H1 (cell line): ENCODE data around the gene NUP107. TPM values are rescaled to one million over a fixed set of nuclear protein-coding genes. Genes with fewer than 3 reads are reported as not detected.

Experiments
- CTCF ChIA-PET: fragments of 300-600 bp; sonication (Branson Sonifier 250); formaldehyde crosslinking; loops from one replicate; lab custom pipeline; 2021; ENCODE audit not compliant: partially characterized antibody; lab: Charles Lee
- POLR2A ChIA-PET: fragments of 300-600 bp; sonication (Branson Sonifier 250); formaldehyde crosslinking; loops from one replicate; lab custom pipeline; 2021; ENCODE audit warnings: inconsistent platforms; ENCODE audit not compliant: partially characterized antibody; lab: Charles Lee
- DNase-seq, 2 experiments: peaks; one replicate each; pipeline versions ENCODE4 v3.0.0 to v3.0.0-alpha.2; 2010 to 2022; ENCODE audit warnings: low spot score in 2 of 2, low read depth in 1 of 2, mixed read lengths in 1 of 2
- FAIRE-seq: peaks from 2 replicates; lab custom pipeline; 2011; peaks lifted over from hg19 to GRCh38; lab: Jason Lieb, UNC
- H2AFZ ChIP-seq: 2 replicates; pipeline ENCODE4 v1.8.1; 2012; ENCODE audit warnings: low read length, inconsistent platforms
- H2AK5ac ChIP-seq: 2 replicates; pipeline ENCODE4 v1.6.1; 2013; ENCODE audit warnings: low read depth, low read length
- H2BK120ac ChIP-seq: replicated peaks from 2 replicates; pipeline ENCODE3; 2013; ENCODE audit warnings: low read depth, low read length, inconsistent platforms
- H2BK12ac ChIP-seq: 2 replicates; pipeline ENCODE4 v1.6.1; 2013; ENCODE audit warnings: low read depth, low read length
- H2BK15ac ChIP-seq: 2 replicates; pipeline ENCODE4 v1.6.1; 2013; ENCODE audit warnings: low read length
- H2BK20ac ChIP-seq: 2 replicates; pipeline ENCODE4 v1.6.1; 2013; ENCODE audit warnings: low read length
- H2BK5ac ChIP-seq: 2 replicates; pipeline ENCODE4 v1.6.1; 2013; ENCODE audit warnings: low read depth, low read length
- H3K14ac ChIP-seq: 2 replicates; pipeline ENCODE4 v1.6.1; 2013; ENCODE audit warnings: inconsistent platforms; ENCODE audit not compliant: insufficient read length
- H3K18ac ChIP-seq: 2 replicates; pipeline ENCODE4 v1.6.1; 2013; ENCODE audit warnings: low read length; ENCODE audit errors: extremely low read depth
- H3K23ac ChIP-seq: 2 replicates; pipeline ENCODE4 v1.6.1; 2013; ENCODE audit warnings: inconsistent platforms; ENCODE audit not compliant: insufficient read length
- H3K23me2 ChIP-seq: 2 replicates; pipeline ENCODE4 v1.6.1; 2013; ENCODE audit warnings: low read depth, low read length
- H3K27ac ChIP-seq: 2 replicates; pipeline ENCODE4 v1.6.1; 2011; ENCODE audit warnings: low read depth, low read length, inconsistent platforms
- H3K27me3 ChIP-seq, 4 experiments: replicated peaks in 1 of 4; 1 replicate in 1 of 4; 2 replicates in 3 of 4; pipeline versions ENCODE4 v1.6.1 to v1.8.1; 2011 to 2013; ENCODE audit warnings: low read length in 3 of 4, mild to moderate bottlenecking in 3 of 4, inconsistent platforms in 2 of 4, mixed read lengths in 2 of 4, moderate library complexity in 1 of 4; ENCODE audit not compliant: control insufficient read depth in 3 of 4, insufficient read depth in 3 of 4; ENCODE audit errors: extremely low read depth in 1 of 4
- H3K36me3 ChIP-seq, 4 experiments: 2 replicates each; pipeline versions ENCODE4 v1.6.1 to v1.8.1; 2011 to 2013; ENCODE audit warnings: mild to moderate bottlenecking in 4 of 4, low read length in 3 of 4, moderate library complexity in 2 of 4, control low read depth in 1 of 4, inconsistent platforms in 1 of 4; ENCODE audit not compliant: insufficient read depth in 4 of 4, control insufficient read depth in 2 of 4
- H3K4ac ChIP-seq: replicated peaks from 2 replicates; pipeline ENCODE3; 2013; ENCODE audit warnings: low read length, low read depth, mixed read lengths, inconsistent platforms; ENCODE audit not compliant: insufficient read length
- H3K4me1 ChIP-seq, 4 experiments: replicated peaks in 1 of 4; 1 replicate in 1 of 4; 2 replicates in 3 of 4; pipeline versions ENCODE4 v1.6.1 to v1.8.1; 2011 to 2013; ENCODE audit warnings: low read length in 3 of 4, inconsistent platforms in 2 of 4, mixed read lengths in 1 of 4; ENCODE audit not compliant: insufficient read depth in 4 of 4, control insufficient read depth in 3 of 4
- H3K4me2 ChIP-seq, 2 experiments: 2 replicates each; pipeline versions ENCODE4 v1.6.1 to v1.8.1; 2011 to 2013; ENCODE audit warnings: low read depth in 2 of 2, low read length in 2 of 2, control low read depth in 1 of 2, inconsistent platforms in 1 of 2, mild to moderate bottlenecking in 1 of 2; ENCODE audit not compliant: insufficient read depth in 1 of 2
- H3K4me3 ChIP-seq, 4 experiments: fragments of 200-600, 300-600 bp in 1 of 4; sonication (generic), shearing (Covaris generic), sonication (Bioruptor Twin) in 1 of 4; 2 replicates each; pipeline versions ENCODE4 v1.5.1 to v1.8.1; 2011 to 2016; ENCODE audit warnings: low read length in 4 of 4, low read depth in 3 of 4, control low read depth in 2 of 4, inconsistent platforms in 2 of 4, mild to moderate bottlenecking in 2 of 4, mixed read lengths in 1 of 4, moderate library complexity in 1 of 4; ENCODE audit not compliant: insufficient read depth in 2 of 4; ENCODE audit errors: extremely low read depth in 1 of 4
- H3K56ac ChIP-seq: replicated peaks from 2 replicates; pipeline ENCODE3; 2013; ENCODE audit warnings: low read depth, mild to moderate bottlenecking, mixed read lengths, low read length, inconsistent platforms; ENCODE audit not compliant: insufficient read length
- H3K79me1 ChIP-seq: 2 replicates; pipeline ENCODE4 v1.6.1; 2013; ENCODE audit warnings: low read depth, low read length, control low read depth
- H3K79me2 ChIP-seq, 2 experiments: 2 replicates each; pipeline versions ENCODE4 v1.6.1 to v1.8.1; 2012 to 2013; ENCODE audit warnings: low read length in 2 of 2, mild to moderate bottlenecking in 2 of 2, inconsistent platforms in 1 of 2; ENCODE audit not compliant: insufficient read depth in 2 of 2, control insufficient read depth in 1 of 2
- H3K9ac ChIP-seq, 4 experiments: replicated peaks in 1 of 4; 1 replicate in 1 of 4; 2 replicates in 3 of 4; pipeline versions ENCODE4 v1.6.1 to v1.8.1; 2011 to 2013; ENCODE audit warnings: low read depth in 3 of 4, low read length in 3 of 4, control low read depth in 2 of 4, mild to moderate bottlenecking in 2 of 4, moderate library complexity in 2 of 4, inconsistent platforms in 1 of 4; ENCODE audit errors: extremely low read depth in 1 of 4
- H3K9me3 ChIP-seq, 2 experiments: 2 replicates each; pipeline versions ENCODE4 v1.6.1 to v1.8.1; 2012 to 2013; ENCODE audit warnings: mild to moderate bottlenecking in 2 of 2, moderate library complexity in 2 of 2, control low read depth in 1 of 2, inconsistent platforms in 1 of 2, low read depth in 1 of 2, low read length in 1 of 2, mixed read lengths in 1 of 2; ENCODE audit not compliant: insufficient read depth in 2 of 2
- H4K20me1 ChIP-seq, 2 experiments: replicated peaks in 1 of 2; 2 replicates each; pipeline versions ENCODE3 to v1.8.1; 2011 to 2013; ENCODE audit warnings: inconsistent platforms in 2 of 2, low read length in 2 of 2, mild to moderate bottlenecking in 1 of 2; ENCODE audit not compliant: insufficient read depth in 2 of 2, control insufficient read depth in 1 of 2
- H4K5ac ChIP-seq: 2 replicates; pipeline ENCODE4 v1.6.1; 2013; ENCODE audit warnings: low read length, low read depth, mixed read lengths, inconsistent platforms; ENCODE audit not compliant: insufficient read length
- H4K8ac ChIP-seq: 2 replicates; pipeline ENCODE4 v1.8.0; 2013; ENCODE audit warnings: mild to moderate bottlenecking, moderate library complexity, low read length, inconsistent platforms; ENCODE audit not compliant: insufficient read depth; ENCODE audit errors: extremely low read depth
- H4K91ac ChIP-seq: replicated peaks from 2 replicates; pipeline ENCODE3; 2013; ENCODE audit warnings: low read length, mixed read lengths, inconsistent platforms; ENCODE audit not compliant: insufficient read length
- ASH2L ChIP-seq: fragments of 200-600, 300-600 bp; sonication (generic); IDR thresholded peaks from one replicate; pipeline ENCODE4 v1.7.1; 2017; ENCODE audit warnings: low read length
- BRCA1 ChIP-seq: IDR thresholded peaks from 2 replicates; pipeline ENCODE4 v1.6.1; 2012; ENCODE audit warnings: low read depth, low read length, improper control_type of control experiment
- CEBPB ChIP-seq: IDR thresholded peaks from 2 replicates; pipeline ENCODE4 v1.6.1; 2012; ENCODE audit warnings: low read depth, low read length
- CHD2 ChIP-seq: IDR thresholded peaks from 2 replicates; pipeline ENCODE4 v1.6.1; 2012; ENCODE audit warnings: low read length, improper control_type of control experiment
- CREB1 ChIP-seq: IDR thresholded peaks from 2 replicates; pipeline ENCODE4 v1.6.1; 2012; ENCODE audit warnings: inconsistent platforms
- EP300 ChIP-seq, 2 experiments: IDR thresholded peaks; 1 replicate in 1 of 2; 2 replicates in 1 of 2; pipeline ENCODE4 v1.6.1; 2011 to 2012; ENCODE audit warnings: low read depth in 2 of 2, low read length in 2 of 2, mild to moderate bottlenecking in 2 of 2, borderline replicate concordance in 1 of 2, inconsistent platforms in 1 of 2, moderate library complexity in 1 of 2
- EZH2 ChIP-seq: fragments of 200-600 bp; sonication (generic); IDR thresholded peaks from 2 replicates; pipeline ENCODE4 v1.7.1; 2012; ENCODE audit warnings: low read depth, mild to moderate bottlenecking, moderate library complexity, low read length, inconsistent platforms; ENCODE audit not compliant: severe bottlenecking
- GTF2F1 ChIP-seq: IDR thresholded peaks from 2 replicates; pipeline ENCODE4 v1.6.1; 2012; ENCODE audit warnings: low read depth, low read length, improper control_type of control experiment, borderline replicate concordance
- HDAC2 ChIP-seq, 2 experiments: fragments of 300-600 bp in 1 of 2; sonication (generic) in 1 of 2; IDR thresholded peaks; 2 replicates each; pipeline ENCODE4 v1.6.1; 2011 to 2012; ENCODE audit warnings: low read depth in 2 of 2, low read length in 2 of 2, mild to moderate bottlenecking in 2 of 2, moderate library complexity in 2 of 2, borderline replicate concordance in 1 of 2, inconsistent platforms in 1 of 2
- HDAC6 ChIP-seq: IDR thresholded peaks from one replicate; pipeline ENCODE4 v1.7.1; 2012; ENCODE audit warnings: low read depth, mild to moderate bottlenecking, inconsistent platforms, low read length, moderate library complexity
- KDM4A ChIP-seq: IDR thresholded peaks from one replicate; pipeline ENCODE4 v1.7.1; 2012; ENCODE audit warnings: low read depth, mild to moderate bottlenecking, moderate library complexity, low read length, inconsistent platforms; ENCODE audit not compliant: severe bottlenecking
- KDM5A ChIP-seq: fragments of 200-600 bp; IDR thresholded peaks from 2 replicates; pipeline ENCODE4 v1.7.1; 2012; ENCODE audit warnings: mild to moderate bottlenecking, low read length, inconsistent platforms, mixed read lengths
- NRF1 ChIP-seq: IDR thresholded peaks from 2 replicates; pipeline ENCODE4 v1.6.1; 2011; ENCODE audit warnings: mild to moderate bottlenecking, low read depth, low read length, improper control_type of control experiment
- PHF8 ChIP-seq: fragments of 200-600 bp; sonication (generic); conservative IDR thresholded peaks from 2 replicates; pipeline ENCODE4 v1.7.1; 2012; ENCODE audit warnings: low read depth, mild to moderate bottlenecking, inconsistent platforms, low read length, moderate library complexity
- YY1 ChIP-seq: IDR thresholded peaks from 2 replicates; pipeline ENCODE4 v1.6.1; 2011; ENCODE audit warnings: low read depth, mild to moderate bottlenecking, low read length
- WGBS, 2 experiments: shearing (Covaris generic) in 1 of 2; methylation state at CpG; one replicate each; pipeline versions ENCODE4 v1.1.6 to v1.1.7; 2013 to 2015; ENCODE audit warnings: low lambda C conversion rate in 2 of 2, mixed read lengths in 2 of 2, inconsistent platforms in 1 of 2, low coverage in 1 of 2, missing lambda C conversion rate in 1 of 2; ENCODE audit not compliant: insufficient replicate concordance in 2 of 2, insufficient coverage in 1 of 2, insufficient read length in 1 of 2; ENCODE audit errors: extremely low coverage in 1 of 2, missing lambda C conversion rate in 1 of 2; 5-methylcytosine and 5-hydroxymethylcytosine counted together
- polyA plus RNA-seq, 7 experiments: library from polyadenylated mRNA; depleted of rRNA in 3 of 7; stranded (reverse) in 5 of 7; unstranded in 2 of 7; fragments of >200 nt in 5 of 7; fragments of 200-250 nt in 2 of 7; gene quantifications; 1 replicate in 5 of 7; 2 replicates in 1 of 7; 4 replicates in 1 of 7; pipeline versions ENCODE4 v1.2.1 to v1.2.3, GENCODE V29; 2011 to 2013; ENCODE audit warnings: missing spikeins in 2 of 7, mixed read lengths in 2 of 7
- total RNA-seq: library from RNA; stranded (reverse); fragmentation: NEBNext Ultra II Directional; extraction: Animal tissue kit (Norgen Biotek cat#: 25700); gene quantifications from 2 replicates; pipeline ENCODE4 v1.2.1, GENCODE V29; 2021

The NUP107 gene
- total and polyA plus RNA-seq, 2 of the 8 experiments (the other 6 are each of a cell fraction or from before 2014, with no cell fraction given), result 46.1 to 141 TPM

DNA sequence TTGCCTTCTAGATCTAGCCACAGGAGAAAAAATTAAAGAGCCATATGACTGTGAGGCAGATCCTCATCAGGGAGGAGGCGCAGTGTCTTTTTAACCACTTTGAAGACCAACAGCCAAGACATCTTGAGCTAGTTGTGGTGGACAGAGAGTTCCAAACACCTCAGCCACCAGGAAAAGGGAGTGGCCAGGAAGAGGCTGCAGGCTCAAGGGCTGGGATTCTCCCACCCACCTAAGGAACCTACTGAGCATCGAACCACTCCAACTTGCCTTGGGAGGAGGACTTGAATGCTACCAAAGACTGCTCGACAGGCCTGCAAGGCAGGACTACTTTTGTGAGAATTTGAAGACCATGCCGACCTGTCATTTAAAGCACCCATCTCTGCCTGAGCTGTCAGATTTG, 106.7 kb downstream of the NUP107 start:
- H3K56ac ChIP-seq, result no peak overlapping the region
- H3K14ac ChIP-seq, result no peak overlapping the region
- H4K91ac ChIP-seq, result no peak overlapping the region
- H3K79me2 ChIP-seq, result no peaks in the 10 kb centered on the region
- H3K4me1 ChIP-seq, result peaks cover 0 to 2% (median 0%) of the 10 kb centered on the region in 4 experiments; a peak in 1 of 7 replicates
- no peaks in the 10 kb centered on the region; a peak in 1 of 4 replicates for H3K9me3 ChIP-seq
- no peak overlapping the region for H3K23ac ChIP-seq
- H4K5ac ChIP-seq, result no peak overlapping the region
- H2AK5ac ChIP-seq, result no peak overlapping the region
- H2BK5ac ChIP-seq, result no peak overlapping the region
- no peak overlapping the region for H2BK15ac ChIP-seq
- no peak overlapping the region for H2BK20ac ChIP-seq
- no peak overlapping the region for H2BK12ac ChIP-seq
- WGBS, 2 experiments, result 89% methylated on average over 4 of the region's 4 CpGs; no CpG with 5 or more reads in 1 of the 2 experiments
- peak overlapping the region; percentile 85; the same call in 1 of the 2 replicates for H2AFZ ChIP-seq
- no peak overlapping the region for H4K8ac ChIP-seq
- ChIA-PET CTCF (no interaction called here), POLR2A (interaction anchor here (2.0 kb wide), 1 partner anchor 15 kb away, joined by 14 read pairs; the partner anchor contains the start of gene MDM2)
- DNase-seq (no peak), FAIRE-seq (no peak)
- H4K20me1 ChIP-seq, result no peaks in the 10 kb centered on the region
- no peak overlapping the region for H3K18ac ChIP-seq
- H3K4me2 ChIP-seq, result no peak overlapping the region
- H3K23me2 ChIP-seq, result no peaks in the 10 kb centered on the region
- H3K4ac ChIP-seq, result no peak overlapping the region
- no peak overlapping the region for H3K4me3 ChIP-seq
- H2BK120ac ChIP-seq, result no peak overlapping the region
- H3K9ac ChIP-seq, result no peak overlapping the region
- no peaks in the 10 kb centered on the region for H3K36me3 ChIP-seq
- no peaks in the 10 kb centered on the region for H3K79me1 ChIP-seq
- no peaks in the 10 kb centered on the region for H3K27me3 ChIP-seq
- no peak overlapping the region for H3K27ac ChIP-seq
- TF ChIP-seq HDAC6 (no peak), HDAC2 (IDR thresholded peaks at IDR 0.05; ENCODE audit: borderline replicate concordance in 1 of 2, low read depth in 2 of 2, low read length in 2 of 2) (no peak), BRCA1 (no peak), GTF2F1 (no peak), NRF1 (no peak), YY1 (no peak), KDM4A (no peak), CREB1 (no peak), KDM5A (no peak), EP300 (IDR thresholded peaks at IDR 0.05; ENCODE audit: borderline replicate concordance in 1 of 2, low read depth in 2 of 2, low read length in 2 of 2) (no peak), CEBPB (no peak), PHF8 (no peak), CHD2 (no peak), ASH2L (no peak), EZH2 (no peak)
